NCI-H1436 (cell line): ENCODE results near the gene SYPL2.

ENCODE experiments used
- DNase-seq: peaks from one replicate; lab custom pipeline; 2025; lab: John Stamatoyannopoulos, UW

SYPL2 gene

DNA sequence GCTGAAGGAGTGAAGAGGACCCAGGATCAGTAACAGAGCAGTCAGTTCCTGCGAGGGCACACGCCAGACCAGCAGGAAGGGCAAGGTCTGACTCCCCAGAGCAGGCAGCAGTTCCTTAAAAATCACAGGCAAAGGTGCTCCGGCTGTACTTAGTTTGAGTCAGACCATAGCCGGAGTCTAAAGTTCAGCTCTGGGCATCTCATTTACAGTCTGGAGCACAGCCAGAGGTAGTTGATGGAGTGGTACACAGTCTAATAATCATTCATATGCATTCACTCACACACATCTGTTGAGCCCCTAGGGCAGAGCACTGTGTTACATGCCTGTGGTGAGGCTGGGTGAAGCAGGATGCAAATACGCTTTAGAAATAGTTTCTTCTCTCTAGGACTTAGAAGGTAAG, 50.5 kb downstream of the SYPL2 start:
- no peak for DNase-seq

DNA sequence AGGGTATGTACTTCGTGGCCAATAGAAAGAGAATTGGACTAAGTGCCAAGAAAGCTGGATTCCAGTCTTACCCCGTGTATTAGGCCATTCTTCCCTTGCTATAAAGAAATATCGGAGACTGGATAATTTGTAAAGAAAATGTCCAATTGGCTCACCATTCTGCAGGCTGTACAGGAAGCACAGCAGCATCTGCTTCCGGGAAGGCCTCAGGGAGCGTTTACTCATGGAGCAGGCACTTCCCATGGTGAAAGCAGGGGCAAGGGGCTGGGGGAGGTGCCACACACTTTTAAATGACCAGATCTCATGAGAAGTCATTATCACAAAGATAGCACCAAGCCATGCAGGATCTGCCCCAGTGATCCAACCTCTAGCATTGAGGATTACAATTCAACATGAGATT, 51.0 kb downstream of the SYPL2 start:
- DNase-seq = no peak

DNA sequence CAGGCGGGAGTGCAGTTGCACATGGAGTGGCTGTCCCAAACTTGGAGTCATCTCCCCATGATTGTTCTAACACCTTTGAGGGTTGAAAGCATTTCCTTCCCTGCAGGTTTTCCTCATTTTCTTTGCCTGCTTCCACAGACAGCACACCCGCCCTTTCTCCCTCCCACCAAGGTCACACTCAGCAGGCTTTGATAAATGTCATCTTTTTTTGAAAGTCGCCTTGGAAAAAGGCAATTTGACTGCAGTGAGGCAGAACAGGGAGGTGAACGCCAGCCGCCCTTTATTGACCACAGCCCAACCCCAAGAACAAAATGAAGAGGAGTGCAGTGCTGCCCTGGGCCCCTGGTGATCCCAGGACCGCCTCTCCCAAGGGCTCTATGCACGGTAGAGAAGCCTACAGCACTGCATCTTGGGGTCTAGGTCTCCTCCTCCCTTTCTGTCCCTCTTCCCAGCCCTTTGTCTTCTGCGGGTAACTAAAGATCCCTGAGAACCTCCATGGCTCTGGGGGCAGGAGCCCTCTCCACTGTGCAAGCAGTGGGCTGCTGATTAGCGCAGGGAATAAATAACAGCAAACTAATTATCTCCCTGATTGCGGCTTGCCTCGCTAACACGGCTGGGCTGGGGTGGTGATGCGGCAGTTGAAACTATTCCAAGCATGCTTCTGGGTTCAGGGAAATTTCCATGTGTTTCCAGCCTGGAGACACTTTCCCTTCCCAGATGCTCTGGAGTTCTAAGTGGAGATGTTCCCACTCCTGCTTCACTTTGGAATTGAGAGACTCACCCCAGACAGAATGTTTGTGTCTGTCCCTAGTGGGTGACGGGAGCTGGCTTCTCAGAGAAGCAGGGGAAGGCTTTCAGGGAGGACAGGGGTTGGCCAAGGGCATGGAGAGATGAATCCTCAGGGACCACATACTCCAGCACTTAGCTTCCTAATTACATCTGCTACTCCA, 54.9 kb downstream of the SYPL2 start:
- no peak for DNase-seq

DNA sequence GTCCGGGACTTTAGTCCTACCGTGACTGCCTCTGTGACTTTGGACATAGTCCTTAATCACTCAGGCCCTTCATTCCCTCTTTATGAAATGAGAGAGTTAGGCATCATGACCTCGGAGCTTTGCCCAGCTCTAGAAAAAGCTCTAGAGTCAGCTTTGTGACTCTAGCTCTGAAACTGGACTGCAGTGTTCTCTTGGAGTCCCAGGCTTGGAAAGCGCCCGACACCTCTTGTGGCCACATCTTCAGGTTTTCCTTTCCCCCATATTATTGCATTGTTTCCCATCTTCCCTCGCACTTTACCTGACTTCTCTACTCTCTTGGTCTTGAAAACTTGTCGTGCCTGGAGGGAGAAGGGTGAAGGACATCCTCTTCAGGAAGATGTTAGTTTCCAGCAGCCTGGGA, 55.7 kb downstream of the SYPL2 start:
- no peak for DNase-seq

DNA sequence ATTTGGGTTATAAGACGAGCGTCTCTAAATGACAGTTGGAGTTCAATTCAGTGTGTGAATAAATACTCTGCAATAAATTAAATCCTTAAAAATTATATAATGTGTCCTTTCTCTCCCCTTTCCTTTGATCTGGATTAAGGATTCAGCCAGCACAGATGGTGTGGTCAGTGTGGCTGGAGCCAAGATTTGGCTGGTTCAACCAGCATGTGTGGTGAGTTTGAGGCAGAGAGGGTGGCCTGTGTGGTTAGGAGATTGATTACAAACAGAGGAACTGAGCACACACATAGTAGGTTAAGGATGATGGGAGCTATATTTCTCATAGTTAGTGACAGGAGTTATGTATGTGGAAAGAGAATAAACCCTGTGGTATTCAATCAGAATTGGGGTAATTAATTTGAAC, 57.4 kb downstream of the SYPL2 start:
- DNase-seq = no peak

DNA sequence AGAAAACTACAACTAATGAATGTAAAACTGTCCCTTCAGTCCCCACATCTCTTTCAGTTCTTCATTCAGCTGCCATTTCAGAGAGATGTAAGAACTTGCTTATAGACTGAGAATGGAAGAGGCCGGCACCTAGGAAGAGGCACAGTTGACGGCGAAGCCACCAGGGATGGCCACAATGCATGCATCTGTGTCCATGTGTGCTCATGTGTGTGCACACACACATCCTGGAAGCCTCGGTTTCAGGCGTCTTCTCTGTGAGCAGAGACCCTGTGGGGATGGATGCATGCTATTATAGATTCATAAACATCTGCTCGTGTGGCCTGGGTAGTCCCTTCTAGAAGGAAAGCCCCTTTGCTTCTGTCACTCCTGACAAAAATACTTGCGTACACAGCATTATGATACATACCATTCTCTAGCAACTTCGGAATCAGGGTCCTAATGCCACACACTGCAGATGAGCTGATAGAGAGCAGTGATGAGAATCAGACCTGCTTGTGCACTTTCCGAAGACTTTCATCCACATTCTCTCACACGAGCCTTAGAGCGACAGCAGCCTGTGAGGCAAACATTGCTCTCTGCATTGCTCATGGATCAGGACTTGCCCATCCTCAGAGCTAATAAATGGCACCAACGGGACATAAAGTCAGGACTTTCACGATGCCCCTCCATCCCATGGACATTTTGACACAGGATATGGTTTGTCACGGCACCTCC, 60.9 kb downstream of the SYPL2 start:
- no peak for DNase-seq

DNA sequence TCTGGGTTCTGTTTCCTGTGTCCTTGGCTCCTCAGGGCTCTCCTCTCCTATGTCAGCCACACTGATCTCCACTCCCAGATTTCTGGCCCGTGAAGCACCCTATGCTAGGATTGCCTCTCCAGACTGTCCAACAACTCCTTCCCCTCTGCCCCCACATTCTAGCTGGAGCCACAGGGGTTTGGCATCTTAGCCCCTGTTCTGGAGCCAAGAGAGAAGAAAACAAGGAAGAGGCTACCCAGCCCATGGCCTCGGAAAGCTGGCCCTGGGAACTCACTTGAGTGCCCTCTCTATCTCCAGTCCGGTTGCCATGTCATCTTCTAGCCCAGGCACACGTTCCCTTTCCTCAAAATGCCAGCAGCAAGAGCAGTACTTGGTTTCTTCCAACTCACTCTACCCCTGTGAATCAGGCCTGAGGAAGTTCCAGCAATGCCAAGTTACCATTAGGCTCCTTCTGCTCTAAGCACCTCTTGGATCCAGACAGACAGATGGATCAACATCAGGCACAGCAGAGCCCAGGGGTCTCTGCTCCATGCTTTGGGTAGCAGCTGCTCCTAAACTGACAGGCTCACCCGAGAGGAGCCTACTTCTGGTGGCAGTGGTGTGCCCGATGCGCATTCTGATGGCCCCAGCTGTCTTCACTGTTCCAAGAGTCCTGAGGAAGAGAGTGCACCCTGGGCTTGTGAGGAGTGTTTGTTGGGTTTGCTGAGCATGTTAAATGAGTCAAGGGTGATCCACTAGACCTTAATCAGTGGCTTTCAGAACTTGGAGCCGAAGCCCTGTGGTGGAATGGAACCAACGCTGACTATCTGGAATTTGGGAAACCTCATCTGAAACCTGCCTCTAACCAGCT, 61.7 kb downstream of the SYPL2 start:
- no peak for DNase-seq

DNA sequence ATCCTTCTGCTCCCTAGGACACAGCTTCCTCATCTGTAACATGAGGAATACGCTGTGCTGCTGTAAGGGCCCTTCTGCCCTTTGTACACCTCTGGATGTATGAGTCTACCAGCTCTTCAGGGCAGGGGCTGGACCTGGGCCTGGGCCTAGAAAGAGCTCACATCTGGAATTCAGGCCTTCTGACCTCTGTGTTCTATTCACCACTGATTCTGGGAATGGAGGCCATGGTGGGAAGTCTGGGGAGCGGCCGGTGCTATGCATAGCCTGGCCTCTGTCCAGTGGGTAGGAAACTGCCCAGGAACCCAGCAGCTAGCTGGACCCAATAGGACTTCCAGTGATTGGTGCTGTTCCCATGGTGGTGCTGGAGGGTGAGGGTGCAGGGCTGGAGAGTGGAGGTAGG, 62.4 kb downstream of the SYPL2 start:
- DNase-seq = no peak

DNA sequence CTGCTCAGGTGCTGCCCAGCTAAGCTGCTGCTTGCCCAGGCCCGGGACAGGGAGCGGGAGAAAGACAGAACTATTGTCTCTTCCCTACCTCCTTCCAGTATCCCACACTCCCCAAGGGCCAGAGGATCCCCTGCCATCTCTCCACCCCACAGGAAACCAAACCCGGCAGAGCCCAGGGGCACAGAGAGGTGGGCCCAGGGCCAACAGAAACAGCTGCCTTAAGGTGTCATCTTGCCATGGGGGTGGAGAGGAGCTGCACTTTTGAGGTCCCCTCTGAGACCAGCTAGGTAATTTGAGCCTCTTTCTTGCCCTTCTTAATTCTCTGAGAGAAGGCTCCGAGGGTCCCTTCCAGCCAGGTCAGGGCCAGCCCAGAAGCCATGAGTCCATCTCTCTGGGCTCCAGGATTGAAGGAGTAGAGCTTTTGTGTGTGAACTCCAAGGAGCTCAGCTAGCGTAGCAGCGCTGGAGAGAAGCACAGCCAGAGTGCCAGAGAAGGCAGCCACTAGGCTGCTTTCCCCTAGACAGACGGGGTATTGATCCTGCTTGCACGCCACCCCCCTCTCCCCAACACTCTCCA, 63.6 kb downstream of the SYPL2 start:
- DNase-seq = no peak

DNA sequence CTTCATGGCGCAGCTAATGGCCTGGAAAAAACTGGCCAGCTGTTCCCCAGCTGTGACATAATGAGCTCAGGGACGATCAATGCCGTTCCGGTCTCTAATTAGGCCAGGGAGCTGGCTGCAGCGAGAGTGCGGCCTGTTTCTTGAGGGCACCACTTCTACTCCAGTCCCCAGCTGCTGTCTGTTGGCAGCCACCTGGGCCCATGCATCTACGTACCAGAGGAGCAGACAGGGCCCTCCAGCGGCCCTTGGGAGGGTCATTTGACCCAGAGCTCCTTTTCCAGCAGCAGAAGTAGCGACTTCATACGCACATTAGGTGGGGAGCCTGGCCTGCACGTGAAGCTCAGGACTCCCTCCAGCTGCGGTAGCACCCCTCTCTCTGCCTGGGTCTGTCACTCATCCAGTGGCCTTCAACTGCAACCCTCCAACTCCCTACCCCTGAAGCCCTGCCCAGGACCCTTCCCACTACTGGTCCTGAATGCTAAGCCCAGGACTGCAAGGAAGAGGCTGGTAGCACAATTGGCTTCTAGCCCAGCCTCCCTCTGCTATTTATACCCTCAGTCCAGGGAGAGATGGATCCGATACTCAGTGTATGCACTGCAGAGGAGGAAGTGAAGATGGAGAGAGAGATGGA, 64.2 kb downstream of the SYPL2 start:
- peak; percentile 23 for DNase-seq

DNA sequence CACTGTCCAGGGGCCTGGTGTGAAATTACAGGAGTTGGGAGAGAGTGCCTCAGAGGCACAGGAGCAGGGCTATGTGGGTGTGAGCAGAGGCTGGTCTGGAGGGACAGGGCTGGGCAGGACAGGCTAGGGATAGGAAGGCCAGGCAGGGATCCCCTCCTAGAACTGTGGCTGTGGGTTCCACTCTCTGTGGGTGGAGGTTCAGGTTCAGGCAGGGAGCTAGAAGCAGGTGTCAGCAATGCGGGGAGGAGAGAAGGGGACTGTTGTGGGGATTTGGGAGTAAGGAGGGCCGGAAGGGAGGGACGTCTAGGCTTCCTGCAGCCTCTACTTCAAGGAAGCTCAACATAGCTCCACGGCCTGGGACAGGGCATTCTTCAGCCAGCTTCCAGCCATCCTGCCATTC, 65.0 kb downstream of the SYPL2 start:
- no peak for DNase-seq
